ENCODE data around the gene TM2D3.

TM2D3 gene

DNA sequence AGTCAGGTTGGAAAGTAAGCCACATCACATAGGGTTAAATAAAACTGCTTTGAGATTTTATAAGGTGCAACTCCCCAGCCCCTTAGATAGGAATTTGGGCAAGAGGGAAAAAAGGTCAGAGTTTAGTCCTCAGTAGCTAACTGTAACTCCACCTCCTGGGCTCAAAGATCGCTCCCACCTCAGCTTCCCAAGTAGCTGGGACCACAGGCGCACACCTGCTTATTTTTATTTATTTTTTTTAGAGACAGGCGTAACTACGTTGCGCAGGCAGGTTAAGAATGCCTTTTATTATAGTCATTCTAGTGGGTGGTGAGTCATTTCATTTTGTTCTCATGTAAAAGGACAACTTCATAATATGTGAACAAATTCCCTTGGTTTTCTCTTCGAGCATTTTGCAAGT is 14.7 kb downstream of the TM2D3 start:
- no peaks in the 10 kb centered on the region for H3K27me3 ChIP-seq (ENCODE audit: insufficient read depth, poor library complexity, severe bottlenecking)
- no peak overlapping the region for H3K27ac ChIP-seq (replicated peaks)
- DNase-seq (ENCODE audit: low read depth in 1 of 2, low spot score in 1 of 2): no peak
- no peak overlapping the region for H3K4me3 ChIP-seq (replicated peaks; ENCODE audit: insufficient read depth, low read length)
- no peak for TF ChIP-seq SPI1 (IDR thresholded peaks at IDR 0.05; ENCODE audit: borderline replicate concordance, low read depth)
- no peak for TF ChIP-seq GABPA (IDR thresholded peaks at IDR 0.05; ENCODE audit: low read depth)
- TF ChIP-seq POLR2AphosphoS5 (IDR thresholded peaks at IDR 0.05; ENCODE audit: low read depth): no peak
- TF ChIP-seq CTCF (IDR thresholded peaks at IDR 0.05; ENCODE audit: insufficient read depth, low read length): no peak
- TF ChIP-seq, protein P1, sequence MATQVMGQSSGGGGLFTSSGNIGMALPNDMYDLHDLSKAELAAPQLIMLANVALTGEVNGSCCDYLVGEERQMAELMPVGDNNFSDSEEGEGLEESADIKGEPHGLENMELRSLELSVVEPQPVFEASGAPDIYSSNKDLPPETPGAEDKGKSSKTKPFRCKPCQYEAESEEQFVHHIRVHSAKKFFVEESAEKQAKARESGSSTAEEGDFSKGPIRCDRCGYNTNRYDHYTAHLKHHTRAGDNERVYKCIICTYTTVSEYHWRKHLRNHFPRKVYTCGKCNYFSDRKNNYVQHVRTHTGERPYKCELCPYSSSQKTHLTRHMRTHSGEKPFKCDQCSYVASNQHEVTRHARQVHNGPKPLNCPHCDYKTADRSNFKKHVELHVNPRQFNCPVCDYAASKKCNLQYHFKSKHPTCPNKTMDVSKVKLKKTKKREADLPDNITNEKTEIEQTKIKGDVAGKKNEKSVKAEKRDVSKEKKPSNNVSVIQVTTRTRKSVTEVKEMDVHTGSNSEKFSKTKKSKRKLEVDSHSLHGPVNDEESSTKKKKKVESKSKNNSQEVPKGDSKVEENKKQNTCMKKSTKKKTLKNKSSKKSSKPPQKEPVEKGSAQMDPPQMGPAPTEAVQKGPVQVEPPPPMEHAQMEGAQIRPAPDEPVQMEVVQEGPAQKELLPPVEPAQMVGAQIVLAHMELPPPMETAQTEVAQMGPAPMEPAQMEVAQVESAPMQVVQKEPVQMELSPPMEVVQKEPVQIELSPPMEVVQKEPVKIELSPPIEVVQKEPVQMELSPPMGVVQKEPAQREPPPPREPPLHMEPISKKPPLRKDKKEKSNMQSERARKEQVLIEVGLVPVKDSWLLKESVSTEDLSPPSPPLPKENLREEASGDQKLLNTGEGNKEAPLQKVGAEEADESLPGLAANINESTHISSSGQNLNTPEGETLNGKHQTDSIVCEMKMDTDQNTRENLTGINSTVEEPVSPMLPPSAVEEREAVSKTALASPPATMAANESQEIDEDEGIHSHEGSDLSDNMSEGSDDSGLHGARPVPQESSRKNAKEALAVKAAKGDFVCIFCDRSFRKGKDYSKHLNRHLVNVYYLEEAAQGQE (IDR thresholded peaks at IDR 0.05; ENCODE audit: insufficient replicate concordance, low read depth): no peak

DNA sequence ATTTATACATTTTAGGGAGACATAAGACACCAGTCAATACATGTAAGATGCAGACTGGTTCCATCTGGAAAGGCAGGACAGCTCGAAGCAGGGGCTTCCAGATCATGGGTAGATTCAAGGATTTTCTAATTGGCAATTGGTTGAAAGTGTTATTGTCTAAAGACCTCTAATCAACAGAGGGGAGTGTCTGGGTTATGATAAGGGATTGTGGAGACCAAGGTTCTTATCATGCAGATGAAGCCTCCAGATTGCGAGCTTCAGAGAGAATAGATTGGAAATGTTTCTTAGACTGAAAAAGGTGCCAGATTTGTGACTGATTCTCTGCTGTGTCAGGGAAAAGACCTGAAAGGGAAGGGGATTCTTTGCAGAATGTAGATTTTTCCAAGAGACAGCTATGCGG is 15.1 kb downstream of the TM2D3 start:
- H3K4me3 ChIP-seq (replicated peaks; ENCODE audit: insufficient read depth, low read length): no peak overlapping the region
- H3K27ac ChIP-seq (replicated peaks): no peak overlapping the region

GRCh38 chr15:101635944-101636727 is 16.0 kb downstream of the TM2D3 start:
- no peak for DNase-seq (ENCODE audit: low read depth in 1 of 2, low spot score in 1 of 2)
- TF ChIP-seq SPI1 (IDR thresholded peaks at IDR 0.05; ENCODE audit: borderline replicate concordance, low read depth) (no peak), GABPA (IDR thresholded peaks at IDR 0.05; ENCODE audit: low read depth) (no peak), POLR2AphosphoS5 (IDR thresholded peaks at IDR 0.05; ENCODE audit: low read depth) (no peak), CTCF (IDR thresholded peaks at IDR 0.05; ENCODE audit: insufficient read depth, low read length) (no peak)
- TF ChIP-seq, protein P1 (IDR thresholded peaks at IDR 0.05; ENCODE audit: insufficient replicate concordance, low read depth): no peak
- H3K27ac ChIP-seq (replicated peaks): no peak overlapping the region
- no peak overlapping the region for H3K4me3 ChIP-seq (replicated peaks; ENCODE audit: insufficient read depth, low read length)
- H3K27me3 ChIP-seq (ENCODE audit: insufficient read depth, poor library complexity, severe bottlenecking): no peaks in the 10 kb centered on the region

More for the DNA sequence above, 15.1 kb downstream of the TM2D3 start:
- DNase-seq (ENCODE audit: low read depth in 1 of 2, low spot score in 1 of 2): no peak
- no peak for TF ChIP-seq SPI1 (IDR thresholded peaks at IDR 0.05; ENCODE audit: borderline replicate concordance, low read depth)
- TF ChIP-seq POLR2AphosphoS5 (IDR thresholded peaks at IDR 0.05; ENCODE audit: low read depth): no peak
- TF ChIP-seq CTCF (IDR thresholded peaks at IDR 0.05; ENCODE audit: insufficient read depth, low read length): no peak
- no peak for TF ChIP-seq GABPA (IDR thresholded peaks at IDR 0.05; ENCODE audit: low read depth)
- TF ChIP-seq, protein P1 (IDR thresholded peaks at IDR 0.05; ENCODE audit: insufficient replicate concordance, low read depth): no peak
- no peaks in the 10 kb centered on the region for H3K27me3 ChIP-seq (ENCODE audit: insufficient read depth, poor library complexity, severe bottlenecking)

Measured in HL-60 (cell line).